GM23248 (cell line): ENCODE results near the gene SLC6A1.

Experiments used
- EZH2 ChIP-seq: fragments of 200-600 bp; sonication (generic); IDR thresholded peaks from 2 replicates; pipeline ENCODE4 v1.6.1; 2018; ENCODE audit warnings: antibody characterized with exemption, mild to moderate bottlenecking; ENCODE audit not compliant: insufficient read depth, poor library complexity, severe bottlenecking
- EZH2phosphoT487 ChIP-seq: fragments of 200-600 bp; sonication (generic); IDR thresholded peaks from 2 replicates; pipeline ENCODE4 v1.6.1; 2018; ENCODE audit warnings: antibody characterized with exemption, moderate library complexity, mild to moderate bottlenecking, low read depth; ENCODE audit not compliant: insufficient read depth

DNA sequence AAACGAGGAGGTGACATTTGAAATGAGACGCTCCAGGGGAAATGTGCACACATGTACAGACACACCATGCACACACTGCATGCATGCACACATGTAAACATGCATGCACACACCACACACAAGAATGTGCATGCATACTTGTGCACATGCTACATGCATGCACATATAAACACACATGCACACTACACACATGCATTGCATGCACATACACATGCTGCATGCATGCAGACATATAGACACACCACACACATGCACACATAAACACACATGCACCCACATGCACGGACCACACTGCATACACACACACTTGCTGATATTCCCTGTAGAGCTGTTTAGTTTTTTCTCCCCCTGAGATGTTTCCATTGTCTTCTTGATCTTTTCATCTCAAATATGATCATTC is 37.8 kb upstream of the SLC6A1 start:
- no peak for TF ChIP-seq EZH2
- TF ChIP-seq EZH2phosphoT487, result no peak
